HepG2 (cell line): ENCODE measurements around the gene GDAP1L1. TPM values are rescaled to one million over a fixed set of nuclear protein-coding genes. Genes with fewer than 3 reads are reported as not detected.
A peak's percentile ranks its signal among the peaks of the same experiment; 100 is the strongest.

ENCODE experiments used
- ATAC-seq: fragments of 200-7000 bp; cut with Tn5 transposase; 3 replicates; pipeline ENCODE4 v1.9.1; 2020; ENCODE audit warnings: mild to moderate bottlenecking, moderate library complexity
- BruUV-seq: library from RNA; stranded (reverse); fragments of 400-500 nt; replicated peaks from 2 replicates; lab custom pipeline; 2021; lab: Mats Ljungman, UMichigan
- CTCF ChIA-PET: fragments of 300-600 bp; formaldehyde crosslinking; extraction: SDS; loops from one replicate; lab custom pipeline; 2021; ENCODE audit warnings: low total read pairs, inconsistent platforms, low intra/inter-chr PET ratio; lab: Yijun Ruan, JAX
- POLR2A ChIA-PET: fragments of 350-600 bp; sonication (Branson Sonifier 250); formaldehyde crosslinking; loops from one replicate; lab custom pipeline; 2020; ENCODE audit warnings: antibody characterized with exemption, inconsistent platforms; lab: Yijun Ruan, JAX
- DNase-seq: peaks from one replicate; pipeline ENCODE4 v3.0.0-alpha.2; 2015; ENCODE audit warnings: low spot score
- FAIRE-seq: peaks from 3 replicates; lab custom pipeline; 2011; peaks lifted over from hg19 to GRCh38; lab: Jason Lieb, UNC
- H2AFZ ChIP-seq: one replicate; pipeline ENCODE4 v1.6.1; 2011; ENCODE audit warnings: low read length, inconsistent platforms
- H3K27ac ChIP-seq: fragments of 300-600 bp; 3 replicates; pipeline ENCODE4 v1.8.0; 2011; ENCODE audit warnings: mixed run types, mild to moderate bottlenecking, mixed read lengths, low read length, inconsistent platforms; ENCODE audit not compliant: insufficient read depth; ENCODE audit errors: extremely low read length
- H3K27me3 ChIP-seq, 2 experiments: fragments of 200-600 bp in 1 of 2; 2 replicates in 1 of 2; 3 replicates in 1 of 2; pipeline versions ENCODE4 v1.6.0 to v1.8.0; 2011; ENCODE audit warnings: low read length in 2 of 2, mild to moderate bottlenecking in 2 of 2, moderate library complexity in 2 of 2, inconsistent platforms in 1 of 2; ENCODE audit not compliant: insufficient read depth in 2 of 2, control insufficient read depth in 1 of 2
- H3K36me3 ChIP-seq, 2 experiments: fragments of 200-600 bp in 1 of 2; replicated peaks in 1 of 2; 2 replicates in 1 of 2; 3 replicates in 1 of 2; pipeline versions ENCODE4 v1.5.1 to v1.8.0; 2011; ENCODE audit warnings: low read length in 2 of 2, inconsistent platforms in 1 of 2; ENCODE audit not compliant: insufficient read depth in 2 of 2, control insufficient read depth in 1 of 2
- H3K4me1 ChIP-seq: 2 replicates; pipeline ENCODE4 v1.5.1; 2012; ENCODE audit warnings: low read length, inconsistent platforms; ENCODE audit not compliant: insufficient read depth
- H3K4me2 ChIP-seq: 2 replicates; pipeline ENCODE4 v1.6.0; 2011; ENCODE audit warnings: low read depth, low read length, inconsistent platforms
- H3K4me3 ChIP-seq, 3 experiments: fragments of 200-600 bp in 1 of 3; sonication (generic), shearing (Covaris generic) in 1 of 3; replicated peaks in 1 of 3; 2 replicates each; pipeline ENCODE4 v1.5.1; 2011 to 2016; ENCODE audit warnings: low read length in 3 of 3, inconsistent platforms in 2 of 3, low read depth in 2 of 3, mild to moderate bottlenecking in 2 of 3, control low read depth in 1 of 3, mixed read lengths in 1 of 3; ENCODE audit not compliant: insufficient read depth in 1 of 3
- H3K79me2 ChIP-seq: one replicate; pipeline ENCODE4 v1.6.1; 2011; ENCODE audit warnings: low read length, inconsistent platforms; ENCODE audit not compliant: insufficient read depth
- H3K9ac ChIP-seq: 2 replicates; pipeline ENCODE4 v1.6.0; 2011; ENCODE audit warnings: mild to moderate bottlenecking, low read depth, low read length, inconsistent platforms; ENCODE audit not compliant: insufficient read depth
- H3K9me3 ChIP-seq: 2 replicates; pipeline ENCODE4 v1.5.1; 2012; ENCODE audit warnings: mild to moderate bottlenecking, low read length
- H4K20me1 ChIP-seq: 2 replicates; pipeline ENCODE4 v1.6.0; 2011; ENCODE audit warnings: inconsistent platforms, mild to moderate bottlenecking, low read length, moderate library complexity; ENCODE audit not compliant: insufficient read depth
- CHD4 ChIP-seq: fragments of 200-600 bp; sonication (generic); IDR thresholded peaks from 2 replicates; pipeline ENCODE4 v1.7.0; 2017; ENCODE audit warnings: mild to moderate bottlenecking, low read length, borderline replicate concordance
- KDM1A ChIP-seq: IDR thresholded peaks from 2 replicates; pipeline ENCODE4 v1.6.1; 2016; ENCODE audit warnings: missing compliant biosample characterization
- MIXL1 ChIP-seq: IDR thresholded peaks from 2 replicates; pipeline ENCODE4 v1.6.1; 2016
- TBX3 ChIP-seq: fragments of 450-650 bp; IDR thresholded peaks from 2 replicates; pipeline ENCODE4 v1.6.1; 2017; ENCODE audit warnings: antibody characterized with exemption, mild to moderate bottlenecking, inconsistent platforms, borderline replicate concordance
- ZMYM3 ChIP-seq: sonication (generic); formaldehyde crosslinking; IDR thresholded peaks from 2 replicates; pipeline ENCODE4 v1.5.1; 2020; ENCODE audit warnings: mild to moderate bottlenecking, missing genetic modification reagents
- ZNF629 ChIP-seq: sonication (generic); formaldehyde crosslinking; conservative IDR thresholded peaks from 2 replicates; pipeline ENCODE4 v1.5.0; 2020; ENCODE audit warnings: missing genetic modification reagents
- WGBS: methylation state at CpG from one replicate; pipeline ENCODE4 v1.1.6; 2017; ENCODE audit warnings: low lambda C conversion rate; 5-methylcytosine and 5-hydroxymethylcytosine counted together
- in situ Hi-C: cut with HindIII; loops from 2 replicates; pipeline ENCODE4 v1.10.0; 2017; ENCODE audit warnings: low pct_unique_long_range_greater_than_20kb; ENCODE audit not compliant: extremely low pct_ligation_motif_present
- intact Hi-C: fragments of 100-400 bp; cut with micrococcal nuclease; formaldehyde crosslinking; loops from one replicate; pipeline ENCODE4 v1.10.0; 2022; ENCODE audit not compliant: unreplicated experiment
- polyA plus RNA-seq, 8 experiments: library from polyadenylated mRNA; depleted of rRNA in 3 of 8; stranded (reverse) in 7 of 8; unstranded in 1 of 8; fragments of >200 nt; fragmentation: Illumina TruSeq in 4 of 8; extraction: Trizol in 4 of 8; gene quantifications; 2 replicates each; pipeline versions ENCODE4 v1.2.1 to v1.2.3, GENCODE V29; 2011 to 2016; ENCODE audit warnings: low read depth in 4 of 8, missing spikeins in 1 of 8, mixed read lengths in 1 of 8; ENCODE audit not compliant: insufficient read depth in 1 of 8
- total RNA-seq, 5 experiments: library from RNA; depleted of rRNA; stranded (reverse); fragments of >200 nt; fragmentation: Illumina TruSeq; extraction: Trizol; gene quantifications; 2 replicates each; pipeline ENCODE4 v1.2.3, GENCODE V29; 2016; ENCODE audit warnings: low read depth in 1 of 5

The GDAP1L1 gene
- total and polyA plus RNA-seq, 2 of the 13 experiments (the other 11 are each of a cell fraction or from before 2014, with no cell fraction given) = 0.04 TPM; not detected in 1

- intact Hi-C loops (no loop called here), in situ Hi-C loops (no loop called here)
- no peak overlapping the region for H3K4me2 ChIP-seq
- H3K79me2 ChIP-seq = no peaks in the 10 kb centered on the region
- peaks cover 0 to 7% of the 10 kb centered on the region in 2 experiments; a peak in 3 of 5 replicates for H3K27me3 ChIP-seq
- DNase-seq = no peak
- POLR2A ChIA-PET = no interaction called here
- no peaks in the 10 kb centered on the region for H3K36me3 ChIP-seq
- no peaks in the 10 kb centered on the region for H4K20me1 ChIP-seq
- CTCF ChIA-PET = interaction anchor here (1.7 kb wide), 1 partner anchor 112 kb away, joined by 3 read pairs; no protein-coding TSS in a partner anchor
- H2AFZ ChIP-seq = no peak overlapping the region
- TF ChIP-seq CHD4 = peak; percentile 68; the same call in 1 of the 2 replicates
- peak; percentile 23; the same call in 1 of the 2 replicates for TF ChIP-seq KDM1A (CRISPR knock-in tag)
- TF ChIP-seq MIXL1 (CRISPR knock-in tag) = no peak
- TF ChIP-seq ZNF629 (CRISPR knock-in tag) = peak; percentile 94
- TF ChIP-seq TBX3 = no peak
- TF ChIP-seq ZMYM3 (CRISPR knock-in tag) = peak; percentile 70
- no peak for FAIRE-seq
- no peaks in the 10 kb centered on the region for H3K9me3 ChIP-seq
- no peak overlapping the region for H3K4me3 ChIP-seq
- H3K27ac ChIP-seq = no peak overlapping the region
- no TSS peak for BruUV-seq
- WGBS = 34% methylated on average over 4 of the region's 4 CpGs
- H3K4me1 ChIP-seq = peaks cover 39% of the 10 kb centered on the region
- no peak overlapping the region for H3K9ac ChIP-seq
- ATAC-seq = no peak
These were observed 81.3 kb downstream of the GDAP1L1 start for GRCh38 chr20:44328428-44328827.

Other genes with a start within 250 kb of the GDAP1L1 start
- not detected in 2 replicates for gene JPH2, start 60.1 kb upstream of the GDAP1L1 start, total RNA-seq (2016; rRNA removed; fragmentation: Illumina TruSeq; extraction: Trizol)
- gene JPH2, start 60.1 kb upstream of the GDAP1L1 start, polyA plus RNA-seq (2011; rRNA removed) = 0.42 and 0.61 TPM in 2 replicates
- gene OSER1, start 36.5 kb upstream of the GDAP1L1 start, total RNA-seq (2016; rRNA removed; fragmentation: Illumina TruSeq; extraction: Trizol) = 71.2 and 92.8 TPM in 2 replicates
- 67.0 and 71.5 TPM in 2 replicates for gene OSER1, start 36.5 kb upstream of the GDAP1L1 start, polyA plus RNA-seq (2011; rRNA removed)
- 13.6 and 24.5 TPM in 2 replicates for gene FITM2, start 63.9 kb downstream of the GDAP1L1 start, total RNA-seq (2016; rRNA removed; fragmentation: Illumina TruSeq; extraction: Trizol)
- gene FITM2, start 63.9 kb downstream of the GDAP1L1 start, polyA plus RNA-seq (2011; rRNA removed) = 9.6 and 10.4 TPM in 2 replicates
- gene R3HDML, start 89.7 kb downstream of the GDAP1L1 start, total RNA-seq (2016; rRNA removed; fragmentation: Illumina TruSeq; extraction: Trizol) = not detected in 2 replicates
- not detected in 2 replicates for gene R3HDML, start 89.7 kb downstream of the GDAP1L1 start, polyA plus RNA-seq (2011; rRNA removed)
- 169 and 190 TPM in 2 replicates for gene HNF4A, start 108.4 kb downstream of the GDAP1L1 start, total RNA-seq (2016; rRNA removed; fragmentation: Illumina TruSeq; extraction: Trizol)
- gene HNF4A, start 108.4 kb downstream of the GDAP1L1 start, polyA plus RNA-seq (2011; rRNA removed) = 80.9 and 112 TPM in 2 replicates
- gene TTPAL, start 228.6 kb downstream of the GDAP1L1 start, total RNA-seq (2016; rRNA removed; fragmentation: Illumina TruSeq; extraction: Trizol) = 18.8 and 25.0 TPM in 2 replicates
- gene TTPAL, start 228.6 kb downstream of the GDAP1L1 start, polyA plus RNA-seq (2011; rRNA removed) = 4.3 and 6.5 TPM in 2 replicates